ENCODE results near the gene NEGR1.

DNA sequence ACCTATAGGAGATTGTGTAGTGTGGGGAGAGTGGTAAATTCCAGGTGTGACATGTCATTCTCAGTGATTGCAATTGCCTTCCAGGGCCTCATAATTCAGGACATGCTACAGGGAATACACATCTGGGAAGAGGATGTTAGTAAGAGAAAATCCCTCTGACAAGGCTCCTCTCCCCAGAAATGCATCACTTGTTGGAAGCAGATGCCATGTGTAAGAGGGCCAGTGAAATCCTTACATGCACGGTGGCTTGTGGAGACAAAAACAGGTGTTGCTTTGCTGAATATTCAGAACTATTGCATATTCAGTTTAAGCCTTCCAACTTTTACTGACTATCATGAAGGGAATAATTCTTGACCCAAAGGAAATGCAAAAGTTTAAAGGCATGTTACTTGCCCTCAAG lies 503.4 kb downstream of the NEGR1 start:
- TF ChIP-seq, protein P1, sequence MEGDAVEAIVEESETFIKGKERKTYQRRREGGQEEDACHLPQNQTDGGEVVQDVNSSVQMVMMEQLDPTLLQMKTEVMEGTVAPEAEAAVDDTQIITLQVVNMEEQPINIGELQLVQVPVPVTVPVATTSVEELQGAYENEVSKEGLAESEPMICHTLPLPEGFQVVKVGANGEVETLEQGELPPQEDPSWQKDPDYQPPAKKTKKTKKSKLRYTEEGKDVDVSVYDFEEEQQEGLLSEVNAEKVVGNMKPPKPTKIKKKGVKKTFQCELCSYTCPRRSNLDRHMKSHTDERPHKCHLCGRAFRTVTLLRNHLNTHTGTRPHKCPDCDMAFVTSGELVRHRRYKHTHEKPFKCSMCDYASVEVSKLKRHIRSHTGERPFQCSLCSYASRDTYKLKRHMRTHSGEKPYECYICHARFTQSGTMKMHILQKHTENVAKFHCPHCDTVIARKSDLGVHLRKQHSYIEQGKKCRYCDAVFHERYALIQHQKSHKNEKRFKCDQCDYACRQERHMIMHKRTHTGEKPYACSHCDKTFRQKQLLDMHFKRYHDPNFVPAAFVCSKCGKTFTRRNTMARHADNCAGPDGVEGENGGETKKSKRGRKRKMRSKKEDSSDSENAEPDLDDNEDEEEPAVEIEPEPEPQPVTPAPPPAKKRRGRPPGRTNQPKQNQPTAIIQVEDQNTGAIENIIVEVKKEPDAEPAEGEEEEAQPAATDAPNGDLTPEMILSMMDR (IDR thresholded peaks at IDR 0.05 in 2 of 3, conservative IDR thresholded peaks at IDR 0.05 in 1 of 3; ENCODE audit: insufficient read depth in 2 of 3, low read depth in 1 of 3, low read length in 3 of 3) = no peak
- TF ChIP-seq, protein P2, sequence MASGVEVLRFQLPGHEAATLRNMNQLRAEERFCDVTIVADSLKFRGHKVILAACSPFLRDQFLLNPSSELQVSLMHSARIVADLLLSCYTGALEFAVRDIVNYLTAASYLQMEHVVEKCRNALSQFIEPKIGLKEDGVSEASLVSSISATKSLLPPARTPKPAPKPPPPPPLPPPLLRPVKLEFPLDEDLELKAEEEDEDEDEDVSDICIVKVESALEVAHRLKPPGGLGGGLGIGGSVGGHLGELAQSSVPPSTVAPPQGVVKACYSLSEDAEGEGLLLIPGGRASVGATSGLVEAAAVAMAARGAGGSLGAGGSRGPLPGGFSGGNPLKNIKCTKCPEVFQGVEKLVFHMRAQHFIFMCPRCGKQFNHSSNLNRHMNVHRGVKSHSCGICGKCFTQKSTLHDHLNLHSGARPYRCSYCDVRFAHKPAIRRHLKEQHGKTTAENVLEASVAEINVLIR (CRISPR knock-in tag; IDR thresholded peaks at IDR 0.05) = no peak
- no peak for TF ChIP-seq MCM2 (IDR thresholded peaks at IDR 0.05; ENCODE audit: low read depth)
- no peak for TF ChIP-seq HNRNPLL (IDR thresholded peaks at IDR 0.05; ENCODE audit: low read depth, low read length, poor library complexity, severe bottlenecking)
- no peak for TF ChIP-seq ZSCAN32 (CRISPR knock-in tag; IDR thresholded peaks at IDR 0.05)
- TF ChIP-seq, protein P3, sequence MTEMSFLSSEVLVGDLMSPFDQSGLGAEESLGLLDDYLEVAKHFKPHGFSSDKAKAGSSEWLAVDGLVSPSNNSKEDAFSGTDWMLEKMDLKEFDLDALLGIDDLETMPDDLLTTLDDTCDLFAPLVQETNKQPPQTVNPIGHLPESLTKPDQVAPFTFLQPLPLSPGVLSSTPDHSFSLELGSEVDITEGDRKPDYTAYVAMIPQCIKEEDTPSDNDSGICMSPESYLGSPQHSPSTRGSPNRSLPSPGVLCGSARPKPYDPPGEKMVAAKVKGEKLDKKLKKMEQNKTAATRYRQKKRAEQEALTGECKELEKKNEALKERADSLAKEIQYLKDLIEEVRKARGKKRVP (CRISPR knock-in tag; IDR thresholded peaks at IDR 0.05) = no peak
- TF ChIP-seq ZFPM2 (CRISPR knock-in tag; IDR thresholded peaks at IDR 0.05) = no peak
- TF ChIP-seq EZH2 (IDR thresholded peaks at IDR 0.05; ENCODE audit: borderline replicate concordance, low read depth, low read length) = no peak
- TF ChIP-seq CREBBP (IDR thresholded peaks at IDR 0.05; ENCODE audit: low read depth, low read length) = no peak
- TF ChIP-seq PCBP2 (IDR thresholded peaks at IDR 0.05; ENCODE audit: low read depth, low read length, poor library complexity, severe bottlenecking) = no peak
